ENCODE measurements around the gene PDP2.

The PDP2 gene

GRCh38 chr16:66846266-66846665 is 34.0 kb upstream of the PDP2 start:
- in situ Hi-C loops (cut with HindIII; ENCODE audit: low sequenced_read_pairs): no loop called here
- no peak for DNase-seq (ENCODE audit: low read depth)
- no peak for TF ChIP-seq CTCF (IDR thresholded peaks at IDR 0.05; ENCODE audit: low read depth, low read length, missing control alignments)
- H3K4me3 ChIP-seq (ENCODE audit: low read depth, low read length): no peak overlapping the region

- H3K4me3 ChIP-seq (ENCODE audit: low read depth, low read length): no peak overlapping the region
- no peak for DNase-seq (ENCODE audit: low read depth)
- TF ChIP-seq CTCF (IDR thresholded peaks at IDR 0.05; ENCODE audit: low read depth, low read length, missing control alignments): no peak
- in situ Hi-C loops (cut with HindIII; ENCODE audit: low sequenced_read_pairs): no loop called here
Observed at GRCh38 chr16:66846831-66847230, 33.5 kb upstream of the PDP2 start.

- H3K4me3 ChIP-seq (ENCODE audit: low read depth, low read length): no peak overlapping the region
- in situ Hi-C loops (cut with HindIII; ENCODE audit: low sequenced_read_pairs): no loop called here
- TF ChIP-seq CTCF (IDR thresholded peaks at IDR 0.05; ENCODE audit: low read depth, low read length, missing control alignments): no peak
- no peak for DNase-seq (ENCODE audit: low read depth)
Observed at GRCh38 chr16:66847533-66848067, 32.7 kb upstream of the PDP2 start.

- no peak for TF ChIP-seq CTCF (IDR thresholded peaks at IDR 0.05; ENCODE audit: low read depth, low read length, missing control alignments)
- in situ Hi-C loops (cut with HindIII; ENCODE audit: low sequenced_read_pairs): no loop called here
- H3K4me3 ChIP-seq (ENCODE audit: low read depth, low read length): no peak overlapping the region
- DNase-seq (ENCODE audit: low read depth): no peak
Observed at GRCh38 chr16:66848172-66848571, 32.1 kb upstream of the PDP2 start.

- DNase-seq (ENCODE audit: low read depth): no peak
- in situ Hi-C loops (cut with HindIII; ENCODE audit: low sequenced_read_pairs): no loop called here
- no peak for TF ChIP-seq CTCF (IDR thresholded peaks at IDR 0.05; ENCODE audit: low read depth, low read length, missing control alignments)
- H3K4me3 ChIP-seq (ENCODE audit: low read depth, low read length): no peak overlapping the region
Observed at GRCh38 chr16:66849021-66849420, 31.3 kb upstream of the PDP2 start.

- in situ Hi-C loops (cut with HindIII; ENCODE audit: low sequenced_read_pairs): no loop called here
- no peak overlapping the region for H3K4me3 ChIP-seq (ENCODE audit: low read depth, low read length)
- TF ChIP-seq CTCF (IDR thresholded peaks at IDR 0.05; ENCODE audit: low read depth, low read length, missing control alignments): no peak
- DNase-seq (ENCODE audit: low read depth): no peak
Observed at GRCh38 chr16:66849549-66849948, 30.8 kb upstream of the PDP2 start.
